HS-27A (cell line): ENCODE data around the gene ALG9.
"Not testable (repeated sequence)": the region's sequence is repeated elsewhere in the genome, so short reads cannot be mapped to it uniquely, and the experiment has no call there.

Experiments
- DNase-seq: peaks from one replicate; pipeline ENCODE4 v3.0.0-alpha.2; 2012; ENCODE audit warnings: low read depth, missing footprints

Gene ALG9

DNA sequence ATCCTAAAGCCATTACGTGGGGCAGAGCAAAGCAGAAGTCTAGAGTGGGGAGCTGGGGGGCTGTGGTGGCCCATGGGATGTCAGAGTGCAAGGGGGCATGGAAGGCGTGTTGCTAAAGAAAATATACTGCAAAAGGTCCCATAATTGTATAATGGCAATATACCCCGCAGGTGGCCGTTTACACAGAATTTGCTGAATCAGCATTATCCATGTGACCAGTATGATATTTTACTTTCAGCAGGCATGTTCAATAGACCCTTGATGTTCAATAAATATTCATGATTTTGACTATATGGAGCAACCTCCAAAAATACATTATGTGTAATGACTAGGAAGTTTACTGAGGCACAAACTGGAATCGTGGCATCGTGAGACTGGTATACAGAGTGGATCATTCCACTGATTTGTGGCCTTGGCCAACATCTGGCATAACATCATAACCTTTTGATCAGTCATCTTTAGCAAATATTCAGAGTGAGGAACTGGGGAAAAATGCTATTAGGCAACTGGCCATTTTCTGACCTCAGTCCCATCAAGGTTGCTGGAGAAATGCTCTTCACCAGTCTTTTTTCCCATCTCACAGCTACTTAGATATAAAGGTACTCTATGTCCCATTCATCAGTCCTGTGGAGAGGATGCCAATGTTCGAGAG lies 75.9 kb downstream of the ALG9 start:
- no peak for DNase-seq

DNA sequence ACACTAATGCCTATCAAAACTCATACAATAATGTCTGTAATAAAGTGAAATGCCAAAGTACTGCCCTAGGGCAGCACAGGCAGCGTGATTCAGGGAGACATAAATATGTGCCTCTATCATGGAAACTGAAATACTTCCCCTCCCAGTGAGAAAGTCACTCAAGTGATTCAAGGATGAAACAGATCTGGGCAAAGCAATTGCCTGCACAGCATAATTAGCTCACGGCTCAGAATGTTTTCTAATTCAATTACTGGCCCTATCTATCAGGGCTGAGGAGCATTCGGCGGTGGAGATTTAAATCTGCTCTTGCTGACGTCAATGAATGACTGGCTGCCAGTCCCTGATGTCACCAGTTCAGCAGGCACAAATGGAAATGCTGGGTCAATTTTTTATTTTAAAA lies 77.5 kb downstream of the ALG9 start:
- DNase-seq = no peak

DNA sequence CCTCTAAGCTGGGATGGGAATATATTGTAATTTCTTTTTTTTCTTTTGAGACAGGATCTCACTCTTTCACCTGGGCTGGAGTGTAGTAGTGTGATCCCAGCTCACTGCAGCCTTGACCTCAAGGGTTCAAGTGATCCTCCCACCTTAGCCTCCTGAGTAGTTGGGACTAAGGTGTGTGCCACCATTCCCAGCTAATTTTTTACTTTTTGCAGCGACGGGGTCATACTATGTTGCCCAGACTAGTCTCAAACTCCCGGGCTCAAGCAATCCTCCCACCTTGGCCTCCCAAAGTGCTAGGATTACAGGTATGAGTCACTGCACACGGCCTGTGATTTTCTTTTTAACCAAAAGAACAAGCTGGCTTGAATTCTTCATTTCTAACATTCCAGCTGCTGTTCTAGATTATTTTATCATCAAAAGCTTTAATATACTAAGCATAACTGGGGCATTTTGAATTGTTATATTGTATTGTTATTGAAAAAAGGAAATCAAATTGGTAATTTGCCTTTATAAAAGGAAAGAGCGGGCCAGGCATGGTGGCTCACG lies 78.4 kb downstream of the ALG9 start:
- no peak for DNase-seq

DNA sequence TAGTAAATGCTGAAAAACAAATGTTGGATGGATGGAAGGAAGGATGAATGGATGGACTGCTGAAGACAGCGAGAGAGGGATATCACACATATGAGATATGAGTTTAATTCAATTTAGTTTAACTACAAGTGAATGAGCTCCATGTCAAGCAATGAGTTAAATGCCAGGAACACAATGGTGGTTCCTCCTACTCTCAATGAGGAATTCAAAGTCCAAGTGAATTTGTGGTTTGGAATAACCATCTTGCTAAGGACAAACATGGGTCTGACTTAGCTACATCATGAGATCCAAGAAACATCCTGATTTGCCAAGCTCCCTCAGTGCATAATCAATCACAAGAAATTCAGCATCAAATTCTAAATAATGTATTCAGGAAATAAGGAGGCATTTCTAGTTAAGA lies 79.1 kb downstream of the ALG9 start:
- no peak for DNase-seq

DNA sequence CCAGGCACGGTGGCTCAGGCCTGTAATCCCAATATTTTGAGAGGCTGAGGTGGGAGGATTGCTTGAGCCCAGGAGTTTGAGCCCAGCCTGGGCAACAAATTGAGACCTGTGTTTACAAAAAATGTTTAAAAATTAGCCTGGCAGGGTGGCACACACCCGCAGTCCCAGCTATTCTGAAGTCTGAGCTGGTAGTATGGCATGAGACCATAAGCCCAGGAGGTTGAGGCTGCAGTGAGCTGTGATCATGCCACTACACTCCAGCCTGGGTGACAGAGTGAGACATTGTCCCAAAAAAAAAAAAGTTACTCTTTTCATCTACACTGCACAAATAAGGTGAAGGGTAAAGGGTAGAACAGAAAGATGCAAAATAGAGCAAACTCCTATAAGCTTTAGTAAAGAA lies 82.9 kb downstream of the ALG9 start:
- DNase-seq = no peak

DNA sequence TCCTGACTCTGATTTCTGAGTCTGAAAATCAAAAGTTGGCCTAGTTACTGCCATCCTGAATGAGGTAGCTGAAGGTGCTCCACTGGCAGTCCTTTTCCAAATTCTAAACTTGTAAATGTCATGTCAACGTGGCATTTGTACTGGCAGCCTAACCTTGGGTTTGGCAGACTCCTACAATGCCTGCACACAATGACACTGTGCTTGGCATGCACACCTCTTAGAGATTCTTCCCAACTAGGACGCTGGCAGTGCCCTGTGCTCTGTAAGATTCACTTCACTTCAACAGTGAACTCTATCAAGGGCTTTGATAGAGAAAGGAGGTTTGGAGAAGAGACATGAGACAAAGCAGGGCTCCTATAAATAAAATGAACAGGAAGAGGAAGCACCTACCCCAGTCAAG lies 83.3 kb downstream of the ALG9 start:
- DNase-seq = no peak

DNA sequence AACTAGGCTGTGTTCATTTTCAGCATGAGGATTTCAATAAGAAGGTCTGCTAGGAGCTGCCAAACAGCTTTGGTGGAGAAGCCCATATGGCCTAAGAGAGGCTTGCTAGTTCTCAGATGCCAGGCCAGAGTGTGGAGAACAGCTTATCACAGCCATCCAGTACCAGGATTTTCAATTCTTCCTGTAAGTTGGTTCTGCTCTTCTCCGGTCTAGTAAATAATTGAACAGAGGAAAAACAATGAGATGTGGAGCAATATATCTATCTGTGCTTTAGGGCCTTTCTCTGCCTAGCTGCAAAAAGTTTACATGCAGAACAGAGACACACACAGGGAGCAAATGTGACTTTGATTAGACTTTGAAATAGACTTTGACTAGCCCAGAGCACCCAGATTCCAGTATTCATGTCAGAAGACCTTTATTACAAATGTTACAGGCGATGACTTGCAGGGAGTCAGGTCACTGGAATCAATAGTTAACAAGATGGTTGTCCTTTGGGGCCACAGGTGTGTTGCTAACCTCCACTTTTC lies 85.4 kb downstream of the ALG9 start:
- no peak for DNase-seq

DNA sequence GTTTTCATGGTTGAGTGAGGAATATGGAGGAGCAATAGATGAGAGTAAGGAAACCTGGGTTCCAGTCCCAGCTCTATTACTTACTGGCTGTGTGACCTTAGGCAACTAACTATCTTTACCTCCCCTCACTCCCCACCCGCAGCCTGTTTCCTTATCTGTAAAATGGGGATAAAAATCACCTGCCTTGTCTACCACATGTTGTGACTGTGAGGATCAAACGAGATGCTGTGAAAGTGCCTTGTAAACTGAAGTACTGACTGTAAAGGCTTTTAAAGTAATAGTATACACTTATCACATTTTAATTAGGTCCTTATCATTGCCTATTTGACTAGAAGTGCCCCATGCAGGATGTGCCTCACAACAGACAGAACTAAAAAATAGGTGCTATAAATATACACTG lies 86.3 kb downstream of the ALG9 start:
- DNase-seq = no peak

DNA sequence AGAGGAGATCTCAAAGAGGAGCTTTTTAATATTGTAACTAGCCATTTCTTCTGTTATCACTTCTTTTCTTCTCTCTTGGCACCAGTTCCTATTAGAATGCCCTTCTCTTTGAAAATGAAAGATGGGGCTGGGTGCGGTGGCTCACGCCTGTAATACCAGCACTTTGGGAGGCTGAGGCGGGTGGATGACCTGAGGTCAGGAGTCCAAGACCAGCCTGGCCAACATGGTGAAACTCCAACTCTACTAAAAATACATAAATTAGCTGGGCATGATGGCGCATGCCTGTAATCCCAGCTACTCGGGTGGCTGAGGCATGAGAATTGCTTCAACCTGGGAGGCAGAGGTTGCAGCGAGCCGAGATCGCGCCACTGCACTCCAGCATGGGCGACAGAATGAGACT lies 87.1 kb downstream of the ALG9 start:
- not testable (repeated sequence) for DNase-seq

DNA sequence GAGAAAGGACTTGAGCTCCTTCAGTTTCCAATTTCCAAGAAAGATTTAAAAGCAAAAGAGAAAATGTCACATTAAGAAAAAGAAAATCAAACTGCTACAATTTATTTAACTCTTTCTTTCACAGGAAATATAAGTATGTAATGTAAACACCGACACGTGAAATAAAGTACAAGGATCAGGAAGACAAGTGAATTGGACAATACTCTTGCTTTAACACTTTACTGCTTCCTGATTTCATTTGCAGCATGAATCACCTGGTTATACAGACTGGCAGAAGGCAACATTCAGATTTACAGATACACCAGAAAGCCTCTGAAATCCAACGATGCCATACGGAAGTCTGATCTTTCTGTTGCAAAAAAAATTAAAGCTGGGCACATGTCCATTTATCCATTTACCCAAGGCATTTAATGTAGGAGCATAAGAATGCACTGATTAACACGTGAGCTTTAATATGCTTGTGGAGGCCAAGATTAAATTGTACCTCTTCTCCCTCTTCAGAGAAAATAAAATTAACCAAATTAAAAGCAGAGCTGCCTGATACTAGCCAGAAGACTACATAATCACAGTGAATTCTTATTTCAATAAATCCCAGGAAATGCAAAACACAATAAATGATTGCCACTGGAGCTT lies 89.2 kb downstream of the ALG9 start:
- DNase-seq = no peak

DNA sequence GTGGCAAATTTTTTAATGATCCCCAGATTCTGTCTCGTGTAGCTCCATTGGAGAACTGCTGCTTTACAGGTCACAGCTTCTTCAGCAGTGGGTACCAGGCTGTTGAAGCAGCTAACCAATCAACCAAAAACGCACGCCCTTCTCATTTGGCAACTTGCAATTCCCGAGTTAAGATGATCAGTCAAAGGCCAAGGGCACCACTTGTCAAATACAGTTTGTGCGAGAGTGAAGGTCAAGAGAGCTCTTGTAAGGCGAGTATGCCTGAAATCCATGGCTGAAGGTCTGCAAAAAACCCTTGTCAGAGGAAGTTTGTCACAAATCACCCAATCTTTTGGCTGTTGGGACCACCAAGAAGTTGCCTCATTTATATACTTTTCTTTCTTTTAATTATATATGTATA lies 92.3 kb downstream of the ALG9 start:
- no peak for DNase-seq

DNA sequence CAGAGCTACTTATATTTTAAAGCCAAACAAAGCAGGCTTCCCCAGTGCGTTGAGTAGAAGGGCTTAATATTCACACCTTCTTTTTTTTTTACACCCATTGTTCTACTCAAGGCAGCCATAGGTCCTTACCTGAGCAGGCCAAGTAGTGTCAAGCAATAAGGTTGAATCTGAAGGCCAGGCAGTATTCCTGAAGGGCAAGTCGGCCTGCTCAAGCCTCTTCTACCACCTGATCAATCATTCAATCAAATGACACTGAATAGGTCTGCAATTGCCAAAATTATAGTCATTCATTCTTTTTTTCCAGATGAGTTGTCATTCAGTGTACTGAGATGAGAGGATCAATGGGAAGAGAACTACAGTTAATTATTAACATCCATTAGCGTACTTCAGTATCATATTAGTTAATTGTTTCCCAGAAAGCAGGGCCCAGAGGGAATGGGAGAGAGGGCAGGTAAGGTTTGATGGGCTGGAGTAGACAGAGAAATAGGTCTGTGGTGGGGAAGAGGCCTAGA lies 93.3 kb downstream of the ALG9 start:
- no peak for DNase-seq

DNA sequence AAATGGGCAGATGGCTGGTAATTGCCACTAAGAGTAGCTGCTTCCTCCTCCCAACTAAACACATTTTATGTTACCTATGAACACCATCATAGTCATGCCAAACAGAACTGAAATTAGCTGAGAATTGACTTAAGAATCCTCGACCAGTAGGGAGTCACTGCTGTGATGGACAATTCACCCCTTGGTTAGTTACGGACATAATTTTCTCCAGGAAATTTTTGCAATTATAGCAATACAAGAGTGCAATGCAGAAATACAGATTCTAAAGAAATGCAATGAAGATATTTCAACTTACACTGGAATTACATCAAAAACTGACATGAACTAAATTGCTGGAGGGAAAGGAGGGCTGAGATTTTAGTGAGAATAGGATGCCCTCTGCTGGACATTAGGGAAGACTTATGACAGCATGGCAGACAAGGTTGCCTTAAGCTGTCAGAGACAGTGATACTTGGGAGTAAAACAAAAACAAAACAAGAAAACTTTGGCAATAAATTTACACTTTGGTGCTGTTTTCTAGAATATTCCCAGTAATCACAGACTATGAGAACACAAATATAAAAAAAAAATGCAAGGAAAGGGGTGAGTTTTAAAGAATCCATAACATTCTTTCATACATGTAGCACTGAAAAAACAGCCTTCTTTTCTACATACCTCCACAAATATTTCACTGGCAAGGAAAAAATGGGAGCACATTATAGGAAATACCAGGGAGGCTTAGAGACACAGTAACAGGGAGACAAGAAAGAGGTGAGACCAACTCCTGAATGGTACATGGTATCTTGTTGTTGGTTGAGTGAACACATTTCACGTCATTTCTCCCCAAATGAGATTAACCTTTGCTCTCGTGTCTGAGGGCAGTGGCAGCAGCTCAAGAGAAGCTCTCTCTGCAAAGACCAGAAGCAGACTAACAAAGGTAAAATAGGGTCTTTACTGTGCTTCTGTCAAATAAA lies 94.0 kb downstream of the ALG9 start:
- DNase-seq = peak; percentile 24

DNA sequence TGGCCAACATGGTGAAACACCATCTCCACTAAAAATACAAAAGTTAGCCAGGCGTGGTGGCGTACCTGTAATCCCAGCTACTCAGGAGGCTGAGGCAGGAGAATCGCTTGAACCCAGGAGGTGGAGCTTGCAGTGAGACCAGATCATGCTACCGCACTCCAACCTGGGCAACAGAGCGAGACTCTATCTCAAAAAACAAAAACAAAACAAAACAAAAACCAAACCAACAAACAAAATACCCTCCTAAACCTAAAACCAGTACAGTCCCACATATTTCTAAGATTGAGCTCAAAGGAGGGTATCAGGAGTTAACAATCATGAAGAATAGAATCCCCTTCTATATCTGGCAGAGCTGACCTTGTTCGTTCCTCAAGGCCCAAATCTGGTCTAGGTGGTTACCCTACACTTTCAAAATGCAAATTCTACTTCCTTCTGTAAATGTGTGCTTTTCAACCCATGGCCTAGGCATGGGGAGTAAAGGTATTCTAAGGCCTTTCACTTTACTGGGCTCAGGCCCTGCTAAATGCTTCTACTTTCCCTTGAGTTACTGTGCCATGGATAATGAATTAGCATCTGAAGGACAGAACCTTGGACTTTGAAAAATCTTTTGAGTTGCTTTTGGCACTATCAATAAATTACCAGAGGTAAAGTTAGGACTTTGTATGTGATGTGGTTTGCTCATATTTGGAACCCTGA lies 94.8 kb downstream of the ALG9 start:
- DNase-seq = no peak

DNA sequence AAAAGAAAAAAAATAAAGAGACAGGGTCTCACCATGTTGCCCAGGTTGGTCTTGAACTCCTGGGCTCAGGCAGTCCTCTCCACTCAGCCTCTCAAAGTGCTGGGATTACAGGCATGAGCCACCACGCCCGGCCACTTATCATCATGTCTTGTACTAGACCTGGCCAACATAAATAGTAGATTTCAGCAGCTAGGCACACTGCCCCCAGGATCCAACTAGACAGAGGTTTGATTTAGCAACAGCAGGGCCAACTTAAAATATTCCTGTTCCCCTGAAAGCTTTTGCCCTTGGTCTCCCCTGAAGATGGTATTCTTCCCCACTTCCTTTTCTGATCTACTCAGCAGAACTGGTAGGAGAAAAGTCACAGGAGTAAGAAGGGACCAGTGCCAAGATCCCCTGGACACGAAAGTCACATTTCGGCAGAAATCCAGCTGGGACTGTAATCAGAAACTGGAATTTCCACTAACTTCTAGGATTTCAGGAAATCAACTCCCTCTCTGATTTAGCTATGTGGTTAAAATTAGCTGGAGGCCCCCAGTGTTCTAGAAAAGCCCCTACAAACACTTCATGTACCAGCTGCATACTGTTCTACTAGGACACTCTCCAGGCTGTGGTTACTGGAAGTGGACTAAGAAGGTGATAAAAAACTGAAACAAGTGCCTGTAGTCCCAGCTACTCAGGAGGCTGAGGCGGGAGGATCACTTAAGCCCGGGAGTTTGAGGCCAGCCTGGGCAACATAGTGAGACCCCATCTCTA lies 96.2 kb downstream of the ALG9 start:
- DNase-seq = no peak

DNA sequence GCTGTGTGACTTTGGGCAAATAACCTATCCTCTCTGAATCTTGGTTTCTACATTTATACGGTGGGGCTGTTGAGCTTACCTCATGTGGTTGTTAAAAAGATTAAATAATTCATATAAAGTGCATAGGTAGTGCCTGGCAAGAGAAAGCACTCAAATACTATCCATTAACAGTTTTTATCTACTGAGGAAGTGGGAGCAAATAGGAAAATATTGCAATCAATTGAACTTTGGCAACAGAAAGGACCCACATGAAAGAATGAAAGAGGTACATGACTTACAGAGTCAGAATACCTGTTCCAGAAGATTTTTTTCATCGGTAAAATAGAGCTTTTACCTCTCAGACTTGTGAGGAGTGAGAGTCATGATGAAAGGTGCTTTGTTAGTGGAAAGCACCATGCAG lies 98.8 kb downstream of the ALG9 start:
- DNase-seq = no peak

DNA sequence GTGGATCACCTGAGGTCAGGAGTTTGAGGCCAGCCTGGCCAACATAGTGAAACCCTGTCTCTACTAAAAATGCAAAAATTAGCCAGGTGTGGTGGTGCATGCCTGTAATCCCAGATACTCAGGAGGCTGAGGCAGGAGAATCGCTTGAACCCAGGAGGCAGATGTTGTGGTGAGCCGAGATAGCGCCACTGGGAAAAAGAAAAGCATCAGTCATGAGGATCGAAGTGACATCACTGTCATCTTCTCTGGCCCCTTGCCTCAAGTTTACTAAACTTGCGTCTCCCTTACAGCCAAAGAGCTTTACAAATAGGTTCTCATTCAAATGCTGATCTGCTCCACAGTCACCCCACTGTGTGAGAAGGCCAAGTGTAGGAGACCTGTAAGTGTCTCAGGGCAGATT lies 100.2 kb downstream of the ALG9 start:
- not testable (repeated sequence) for DNase-seq

DNA sequence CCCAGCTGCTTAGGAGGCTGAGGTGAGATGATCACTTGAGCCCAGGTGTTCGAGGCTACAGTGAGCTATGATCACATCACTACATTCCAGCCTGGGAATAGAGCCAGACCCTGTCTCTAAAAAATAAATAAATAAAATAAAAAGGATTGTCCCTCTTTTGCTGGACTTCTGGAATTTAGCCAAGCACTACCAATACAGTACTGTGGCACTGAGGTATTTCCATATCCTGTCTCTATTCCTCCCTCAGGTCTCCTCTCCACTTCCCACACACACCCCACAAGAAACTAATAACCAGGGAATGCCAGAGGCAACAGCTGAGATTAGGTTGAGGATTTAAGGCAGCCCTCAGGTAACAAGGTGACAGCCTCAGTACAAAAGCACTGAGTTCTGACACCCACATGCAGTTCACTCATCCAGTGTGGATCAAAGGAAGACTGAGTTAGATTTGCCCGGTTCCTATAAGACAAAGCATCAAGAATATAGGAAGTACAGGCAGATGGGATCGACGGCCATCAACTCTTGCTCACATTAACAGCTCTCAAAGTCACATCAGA lies 100.7 kb downstream of the ALG9 start:
- no peak for DNase-seq

DNA sequence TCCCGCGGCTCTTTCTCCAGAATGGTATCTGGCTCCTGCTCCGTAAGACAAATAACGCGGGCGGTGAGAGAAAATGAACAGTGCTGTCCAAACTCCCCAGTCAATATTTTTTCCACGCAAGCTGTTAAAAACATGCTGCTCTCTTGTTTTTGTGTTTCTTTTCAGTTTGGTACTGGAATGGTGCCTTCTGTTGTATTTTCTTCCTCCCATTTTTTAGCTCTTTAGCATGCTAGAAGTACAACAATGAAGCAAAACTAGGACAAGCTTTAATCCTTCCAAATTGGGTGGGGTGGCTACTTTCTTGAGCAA lies 104.6 kb downstream of the ALG9 start:
- no peak for DNase-seq

DNA sequence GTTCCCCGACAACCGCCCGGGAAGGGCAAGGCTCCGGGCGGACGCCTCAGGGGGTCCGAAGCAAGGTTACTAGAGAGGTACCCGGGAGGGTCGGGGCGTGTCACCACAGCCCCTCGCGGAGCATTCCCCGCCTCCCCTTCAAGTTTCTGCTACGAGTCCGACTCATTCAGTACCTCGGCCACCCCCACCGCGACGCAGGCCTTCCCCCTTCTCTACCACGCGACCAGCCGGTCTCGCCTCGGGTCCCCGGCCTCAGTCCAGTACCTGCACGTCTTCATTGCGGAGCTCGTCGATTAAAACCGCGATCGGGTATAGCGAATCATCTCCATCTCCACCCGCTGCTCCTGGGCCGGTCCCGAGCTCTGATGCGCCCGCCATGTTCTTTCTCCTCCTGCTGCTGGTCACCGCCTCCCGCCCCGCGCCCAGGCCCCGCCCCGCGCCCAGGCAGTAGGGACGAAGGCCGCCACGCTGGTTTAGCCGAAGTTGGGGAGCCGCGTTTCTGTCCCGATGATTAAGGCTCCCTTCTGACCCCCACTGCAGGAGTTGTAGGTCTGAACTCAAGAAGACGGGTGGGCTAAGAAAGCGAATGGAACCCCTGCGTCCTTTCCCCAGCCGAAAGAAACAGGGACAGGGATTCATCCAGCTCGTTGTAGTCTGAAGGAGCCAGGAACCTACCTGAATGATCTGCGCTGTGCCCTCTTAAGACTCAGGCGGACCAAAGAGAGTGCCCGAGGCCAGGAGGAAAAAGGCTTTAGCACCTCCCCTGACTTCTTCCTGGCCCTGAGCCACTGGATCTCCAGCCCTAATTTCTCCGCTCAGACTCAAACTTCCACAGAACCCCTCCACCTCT lies 105.2 kb downstream of the ALG9 start, which contains the start of gene PPP2R1B:
Gene PPP2R1B (minus strand): TSS at position 406 of the 850 bp plus-strand sequence. CDS start 28 bp downstream, at position 378.
- peak; percentile 41 for DNase-seq
